HG02970 (cell line): Measurements from ENCODE around the gene JMJD7.

Experiments used
- ATAC-seq: cut with Tn5 transposase; IDR thresholded peaks from one replicate; pipeline ENCODE4 v1.9.1; 2021; ENCODE audit warnings: mild to moderate bottlenecking, moderate library complexity, moderate number of reproducible peaks; ENCODE audit not compliant: unreplicated experiment, low FRiP score

The JMJD7 gene

GRCh38 chr15:41827880-41828806, at the start of gene JMJD7:
Gene JMJD7, plus strand, starts transcription at chr15:41828092. Its CDS starts 33 bp downstream, at chr15:41828125.
- ATAC-seq, result no peak

GRCh38 chr15:41778521-41778920, 49.4 kb upstream of the JMJD7 start:
- no peak for ATAC-seq

- no peak for ATAC-seq
Observed at GRCh38 chr15:41779662-41780157, 48.2 kb upstream of the JMJD7 start.

- ATAC-seq, result no peak
Observed at GRCh38 chr15:41780266-41780665, 47.6 kb upstream of the JMJD7 start.

- ATAC-seq, result no peak
Observed at GRCh38 chr15:41780727-41781126, 47.2 kb upstream of the JMJD7 start.

- ATAC-seq, result no peak
Observed at GRCh38 chr15:41782371-41783282, 45.3 kb upstream of the JMJD7 start.

GRCh38 chr15:41783296-41783695, 44.6 kb upstream of the JMJD7 start:
- no peak for ATAC-seq

- ATAC-seq, result no peak
Observed at GRCh38 chr15:41788262-41788661, 39.6 kb upstream of the JMJD7 start.

GRCh38 chr15:41789236-41789635, 38.7 kb upstream of the JMJD7 start:
- ATAC-seq, result no peak

- ATAC-seq, result no peak
Observed at GRCh38 chr15:41789662-41790061, 38.2 kb upstream of the JMJD7 start.

- ATAC-seq, result no peak
Observed at GRCh38 chr15:41790169-41790568, 37.7 kb upstream of the JMJD7 start.

- no peak for ATAC-seq
Observed at GRCh38 chr15:41790756-41791546, 36.9 kb upstream of the JMJD7 start.

- no peak for ATAC-seq
Observed at GRCh38 chr15:41791547-41791937, 36.4 kb upstream of the JMJD7 start.

GRCh38 chr15:41792000-41792637, 35.8 kb upstream of the JMJD7 start:
- ATAC-seq, result no peak

- no peak for ATAC-seq
Observed at GRCh38 chr15:41794081-41794480, 33.8 kb upstream of the JMJD7 start.

- ATAC-seq, result no peak
Observed at GRCh38 chr15:41795996-41796856, 31.7 kb upstream of the JMJD7 start.

GRCh38 chr15:41797201-41797944, 30.5 kb upstream of the JMJD7 start:
- no peak for ATAC-seq
